HCT116 (cell line): ENCODE data around the gene MAST4. TPM values are rescaled to one million over a fixed set of nuclear protein-coding genes. Genes with fewer than 3 reads are reported as not detected.
A peak's percentile ranks its signal among the peaks of the same experiment; 100 is the strongest.

Experiments used
- ATAC-seq: fragments of 200-7000 bp; cut with Tn5 transposase; 2 replicates; pipeline ENCODE4 v1.9.1; 2020; ENCODE audit warnings: mild to moderate bottlenecking, moderate library complexity
- BruUV-seq: library from RNA; stranded (reverse); fragments of 400-500 nt; replicated peaks from 2 replicates; lab custom pipeline; 2021; lab: Mats Ljungman, UMichigan
- CTCF ChIA-PET: fragments of 300-600 bp; sonication (Branson Sonifier 250); formaldehyde crosslinking; loops from one replicate; lab custom pipeline; 2021; ENCODE audit warnings: antibody characterized with exemption; lab: Charles Lee
- POLR2A ChIA-PET: fragments of 300-600, 350-600 bp; sonication (Branson Sonifier 250); formaldehyde crosslinking; loops from one replicate; lab custom pipeline; 2021; ENCODE audit warnings: antibody characterized with exemption; lab: Charles Lee
- RAD21 ChIA-PET, 2 experiments: fragments of 300-600 bp; sonication (Branson Sonifier 250); formaldehyde crosslinking; loops; one replicate each; lab custom pipeline; 2023; ENCODE audit warnings: low total read pairs in 2 of 2; ENCODE audit not compliant: uncharacterized antibody in 2 of 2, unreplicated experiment in 2 of 2, low non-redundant PET in 1 of 2; lab: Charles Lee
- DNase-seq: peaks from one replicate; pipeline ENCODE4 v3.0.0-alpha.2; 2010; ENCODE audit warnings: low read depth, low spot score
- H2AFZ ChIP-seq: fragments of 200-600 bp; shearing (Covaris generic), sonication (generic); 2 replicates; pipeline ENCODE4 v1.6.1; 2017; ENCODE audit warnings: low read depth, mixed run types, mixed read lengths, antibody characterized with exemption, low read length; ENCODE audit not compliant: poor library complexity, severe bottlenecking
- H3K27ac ChIP-seq: 2 replicates; pipeline ENCODE4 v1.5.1; 2012; ENCODE audit warnings: low read depth, low read length
- H3K27me3 ChIP-seq: fragments of 200-600 bp; sonication (generic); 2 replicates; pipeline ENCODE4 v1.6.1; 2016; ENCODE audit warnings: mixed run types, low read length, mixed read lengths; ENCODE audit not compliant: insufficient read depth
- H3K36me3 ChIP-seq, 2 experiments: fragments of 200-500 bp in 1 of 2; fragments of 200-600 bp in 1 of 2; sonication (Bioruptor generic) in 1 of 2; sonication (generic) in 1 of 2; 2 replicates each; pipeline versions ENCODE4 v1.5.1 to v1.6.1; 2014 to 2016; ENCODE audit warnings: low read length in 2 of 2, inconsistent platforms in 1 of 2, mixed read lengths in 1 of 2, mixed run types in 1 of 2; ENCODE audit not compliant: insufficient read depth in 2 of 2, control insufficient read depth in 1 of 2
- H3K4me1 ChIP-seq, 2 experiments: fragments of 200-600 bp in 1 of 2; sonication (generic) in 1 of 2; 2 replicates each; pipeline versions ENCODE4 v1.5.1 to v1.6.1; 2012 to 2017; ENCODE audit warnings: low read length in 2 of 2, inconsistent platforms in 1 of 2, mild to moderate bottlenecking in 1 of 2, mixed read lengths in 1 of 2, mixed run types in 1 of 2, moderate library complexity in 1 of 2; ENCODE audit not compliant: insufficient read depth in 2 of 2, control insufficient read depth in 1 of 2
- H3K4me2 ChIP-seq: fragments of 200-600 bp; sonication (generic); 2 replicates; pipeline ENCODE4 v1.6.1; 2017; ENCODE audit warnings: mixed run types, low read length, mixed read lengths
- H3K4me3 ChIP-seq, 2 experiments: fragments of 200-600 bp in 1 of 2; sonication (generic) in 1 of 2; replicated peaks in 1 of 2; 2 replicates each; pipeline ENCODE4 v1.5.1; 2011 to 2016; ENCODE audit warnings: low read length in 2 of 2, control low read depth in 1 of 2, low read depth in 1 of 2, mild to moderate bottlenecking in 1 of 2, mixed read lengths in 1 of 2, mixed run types in 1 of 2
- H3K79me2 ChIP-seq: fragments of 200-600 bp; sonication (generic); 2 replicates; pipeline ENCODE4 v1.6.1; 2017; ENCODE audit warnings: mild to moderate bottlenecking, mixed run types, low read length, moderate library complexity, mixed read lengths; ENCODE audit not compliant: insufficient read depth
- H3K9ac ChIP-seq: fragments of 200-600 bp; sonication (generic); 2 replicates; pipeline ENCODE4 v1.6.1; 2016; ENCODE audit warnings: low read length, mixed read lengths
- H3K9me2 ChIP-seq: fragments of 200-600 bp; sonication (generic), shearing (Covaris generic); 2 replicates; pipeline ENCODE4 v1.6.1; 2017; ENCODE audit warnings: mixed run types, mild to moderate bottlenecking, moderate library complexity; ENCODE audit not compliant: insufficient read depth
- H3K9me3 ChIP-seq, 2 experiments: fragments of 200-500 bp in 1 of 2; fragments of 200-600 bp in 1 of 2; sonication (Bioruptor generic) in 1 of 2; sonication (generic) in 1 of 2; 2 replicates each; pipeline ENCODE4 v1.6.1; 2014 to 2017; ENCODE audit warnings: low read length in 2 of 2, mixed read lengths in 2 of 2, inconsistent platforms in 1 of 2, low read depth in 1 of 2, mild to moderate bottlenecking in 1 of 2, mixed run types in 1 of 2, moderate library complexity in 1 of 2; ENCODE audit not compliant: control insufficient read depth in 1 of 2, insufficient read depth in 1 of 2
- H4K20me1 ChIP-seq: fragments of 200-600 bp; sonication (generic), shearing (Covaris generic); 2 replicates; pipeline ENCODE4 v1.6.1; 2017; ENCODE audit warnings: mixed run types, mild to moderate bottlenecking, moderate library complexity; ENCODE audit not compliant: insufficient read depth
- CBX3 ChIP-seq: IDR thresholded peaks from 2 replicates; pipeline ENCODE4 v1.6.1; 2012; ENCODE audit warnings: low read depth
- CEBPB ChIP-seq: IDR thresholded peaks from 2 replicates; pipeline ENCODE4 v1.6.1; 2012; ENCODE audit warnings: low read depth
- EGR1 ChIP-seq: IDR thresholded peaks from 2 replicates; pipeline ENCODE4 v1.6.1; 2012; ENCODE audit warnings: low read depth
- REST ChIP-seq: IDR thresholded peaks from 2 replicates; pipeline ENCODE4 v1.6.1; 2012; ENCODE audit warnings: low read depth
- SRF ChIP-seq: IDR thresholded peaks from 2 replicates; pipeline ENCODE4 v1.6.1; 2012; ENCODE audit warnings: low read depth
- intact Hi-C: fragments of 100-400 bp; cut with micrococcal nuclease; formaldehyde crosslinking; loops from 2 replicates; pipeline ENCODE4 v1.10.0; 2022
- total RNA-seq: library from RNA; stranded (reverse); gene quantifications from one replicate; pipeline ENCODE4 v1.2.1, GENCODE V29; 2021; ENCODE audit not compliant: unreplicated experiment

MAST4 gene
- total RNA-seq, 1 experiment from 2014 or later: 1.1 TPM

- no peak overlapping the region for H3K9ac ChIP-seq
- no peak overlapping the region for H3K27ac ChIP-seq
- intact Hi-C loops: no loop called here
- TF ChIP-seq REST: no peak
- no peak for TF ChIP-seq CEBPB
- no peaks in the 10 kb centered on the region for H4K20me1 ChIP-seq
- ChIA-PET CTCF (no interaction called here), RAD21 (no interaction called here), POLR2A (no interaction called here)
- H3K4me2 ChIP-seq: no peak overlapping the region
- H3K27me3 ChIP-seq: 0 out of 2 replicates have a peak, but pooled peaks cover 22% of the 10 kb centered on the region
- H2AFZ ChIP-seq: no peak overlapping the region
- no peaks in the 10 kb centered on the region for H3K36me3 ChIP-seq
- H3K79me2 ChIP-seq: no peaks in the 10 kb centered on the region
- ATAC-seq: no peak
- H3K4me1 ChIP-seq: no peaks in the 10 kb centered on the region
- no peak overlapping the region for H3K4me3 ChIP-seq
- no peaks in the 10 kb centered on the region for H3K9me2 ChIP-seq
- DNase-seq: no peak
- no TSS peak for BruUV-seq
- H3K9me3 ChIP-seq: no peaks in the 10 kb centered on the region
Measured at GRCh38 chr5:66963559-66963971, 367.4 kb downstream of the MAST4 start.

- no peaks in the 10 kb centered on the region for H3K9me3 ChIP-seq
- BruUV-seq: no TSS peak
- H3K4me1 ChIP-seq: no peaks in the 10 kb centered on the region
- H3K4me2 ChIP-seq: no peak overlapping the region
- ChIA-PET POLR2A (no interaction called here), RAD21 (no interaction called here), CTCF (no interaction called here)
- no peak for TF ChIP-seq CBX3
- no peak for TF ChIP-seq SRF
- TF ChIP-seq EGR1: no peak
- no peak overlapping the region for H2AFZ ChIP-seq
- ATAC-seq: 0 out of 2 replicates have a peak, but pooled peaks have one; percentile 42
- peaks cover 24% of the 10 kb centered on the region for H3K27me3 ChIP-seq
- H3K4me3 ChIP-seq: no peak overlapping the region
- no peak overlapping the region for H3K27ac ChIP-seq
- no peaks in the 10 kb centered on the region for H3K36me3 ChIP-seq
- intact Hi-C loops: no loop called here
- no peaks in the 10 kb centered on the region for H3K79me2 ChIP-seq
- no peak for DNase-seq
- H3K9ac ChIP-seq: no peak overlapping the region
- no peaks in the 10 kb centered on the region for H3K9me2 ChIP-seq
- H4K20me1 ChIP-seq: no peaks in the 10 kb centered on the region
Measured at GRCh38 chr5:66966439-66966838, 370.2 kb downstream of the MAST4 start.
